ENCODE measurements around the gene SNU13. TPM values are rescaled to one million over a fixed set of nuclear protein-coding genes. Genes with fewer than 3 reads are reported as not detected.
A peak's percentile ranks its signal among the peaks of the same experiment; 100 is the strongest.

The SNU13 gene
- total RNA-seq, 2 donors from 2014 or later, result 183 to 226 TPM

DNA sequence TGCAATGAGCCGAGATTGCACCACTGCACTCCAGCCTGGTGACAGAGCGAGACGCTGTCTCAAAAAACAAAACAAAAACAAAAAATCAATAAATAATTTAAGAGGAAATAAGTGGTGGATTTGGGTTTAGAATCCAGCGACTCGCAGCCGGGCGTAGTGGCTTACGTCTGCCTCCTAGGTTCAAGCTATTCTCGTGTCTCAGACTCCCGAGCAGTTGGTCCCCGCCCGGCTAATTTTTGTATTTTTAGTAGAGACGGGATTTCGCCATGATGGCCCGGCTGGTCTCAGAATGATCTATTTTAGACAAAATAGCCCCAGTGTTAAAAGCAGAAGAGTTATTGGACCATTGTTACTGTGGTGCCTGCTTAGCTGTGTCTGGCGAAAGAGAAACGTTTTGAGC is 29.8 kb downstream of the SNU13 start:
- Histone ChIP-seq H3K36me3 (peaks cover 95% of the 10 kb centered on the region), H3K4me3 (no peak overlapping the region), H3K27ac (peak overlapping the region; percentile 63 to 81), H3K4me1 (peaks cover 0 to 21% of the 10 kb centered on the region in 2 donors), H3K9me3 (no peaks in the 10 kb centered on the region), H3K27me3 (no peaks in the 10 kb centered on the region)
- DNase-seq (ENCODE audit: low spot score), result no peak
- TF ChIP-seq, protein P1, sequence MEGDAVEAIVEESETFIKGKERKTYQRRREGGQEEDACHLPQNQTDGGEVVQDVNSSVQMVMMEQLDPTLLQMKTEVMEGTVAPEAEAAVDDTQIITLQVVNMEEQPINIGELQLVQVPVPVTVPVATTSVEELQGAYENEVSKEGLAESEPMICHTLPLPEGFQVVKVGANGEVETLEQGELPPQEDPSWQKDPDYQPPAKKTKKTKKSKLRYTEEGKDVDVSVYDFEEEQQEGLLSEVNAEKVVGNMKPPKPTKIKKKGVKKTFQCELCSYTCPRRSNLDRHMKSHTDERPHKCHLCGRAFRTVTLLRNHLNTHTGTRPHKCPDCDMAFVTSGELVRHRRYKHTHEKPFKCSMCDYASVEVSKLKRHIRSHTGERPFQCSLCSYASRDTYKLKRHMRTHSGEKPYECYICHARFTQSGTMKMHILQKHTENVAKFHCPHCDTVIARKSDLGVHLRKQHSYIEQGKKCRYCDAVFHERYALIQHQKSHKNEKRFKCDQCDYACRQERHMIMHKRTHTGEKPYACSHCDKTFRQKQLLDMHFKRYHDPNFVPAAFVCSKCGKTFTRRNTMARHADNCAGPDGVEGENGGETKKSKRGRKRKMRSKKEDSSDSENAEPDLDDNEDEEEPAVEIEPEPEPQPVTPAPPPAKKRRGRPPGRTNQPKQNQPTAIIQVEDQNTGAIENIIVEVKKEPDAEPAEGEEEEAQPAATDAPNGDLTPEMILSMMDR (IDR thresholded peaks at IDR 0.05), result no peak

- peaks cover 0 to 21% of the 10 kb centered on the region in 2 donors for H3K4me1 ChIP-seq
- peak overlapping the region in 1 of 2 donors; percentile 81 for H3K27ac ChIP-seq
- TF ChIP-seq, protein P1 (IDR thresholded peaks at IDR 0.05), result no peak
- no peak for DNase-seq (ENCODE audit: low spot score)
- no peak overlapping the region for H3K4me3 ChIP-seq
- H3K36me3 ChIP-seq, result peaks cover 95% of the 10 kb centered on the region
- no peaks in the 10 kb centered on the region for H3K9me3 ChIP-seq
- no peaks in the 10 kb centered on the region for H3K27me3 ChIP-seq
Measured at GRCh38 chr22:41657709-41658108, 31.0 kb downstream of the SNU13 start.

GRCh38 chr22:41656556-41656955 is 32.1 kb downstream of the SNU13 start:
- DNase-seq (ENCODE audit: low spot score), result no peak
- Histone ChIP-seq H3K4me3 (no peak overlapping the region), H3K27me3 (no peaks in the 10 kb centered on the region), H3K4me1 (peaks cover 0 to 20% of the 10 kb centered on the region in 2 donors), H3K27ac (peak overlapping the region; percentile 14 to 18), H3K36me3 (peaks cover 95% of the 10 kb centered on the region), H3K9me3 (no peaks in the 10 kb centered on the region)
- TF ChIP-seq, protein P1 (IDR thresholded peaks at IDR 0.05), result no peak

DNA sequence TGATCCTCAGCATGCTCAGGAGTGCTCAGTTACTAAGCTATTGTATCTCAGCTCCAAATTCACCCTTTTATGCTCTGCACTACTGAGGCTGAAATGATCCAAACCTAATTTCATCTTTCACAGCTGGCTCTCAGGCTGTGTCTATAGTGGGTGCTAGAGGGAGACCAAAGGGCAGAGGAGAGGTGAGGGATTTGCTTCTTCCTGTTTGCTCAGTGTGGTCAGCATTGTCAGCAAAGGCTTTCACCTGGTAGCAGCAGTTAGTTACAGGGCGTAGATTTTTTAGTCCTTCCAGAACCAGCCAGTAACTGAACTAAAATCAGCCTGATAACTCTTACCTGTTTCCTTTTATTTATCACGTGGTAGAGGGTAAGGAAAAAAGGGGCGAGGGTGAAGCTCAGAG is 34.3 kb downstream of the SNU13 start:
- Histone ChIP-seq H3K9me3 (no peaks in the 10 kb centered on the region), H3K27ac (no peak overlapping the region), H3K4me1 (peaks cover 0 to 2% of the 10 kb centered on the region in 2 donors), H3K27me3 (no peaks in the 10 kb centered on the region), H3K4me3 (no peak overlapping the region), H3K36me3 (peaks cover 94% of the 10 kb centered on the region)
- TF ChIP-seq, protein P1 (IDR thresholded peaks at IDR 0.05), result no peak
- DNase-seq (ENCODE audit: low spot score), result no peak

DNA sequence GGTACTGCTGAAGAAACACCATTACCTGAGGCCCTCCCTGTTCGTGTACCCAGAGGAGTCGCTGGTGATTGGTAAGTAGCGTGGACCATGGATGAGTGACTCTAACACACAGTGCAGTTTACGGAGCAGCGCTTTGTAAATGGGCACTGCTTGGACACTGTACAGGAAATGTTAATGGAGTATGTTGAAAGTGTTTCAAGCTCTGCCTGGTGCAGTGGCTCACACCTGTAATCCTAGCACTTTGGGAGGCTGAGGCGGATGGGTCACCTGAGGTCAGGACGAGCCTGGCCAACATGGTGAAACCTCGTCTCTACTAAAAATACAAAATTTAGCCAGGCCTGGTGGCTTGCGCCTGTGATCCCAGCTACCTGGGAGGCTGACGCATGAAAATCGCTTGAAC is 37.8 kb downstream of the SNU13 start:
- Histone ChIP-seq H3K4me1 (no peaks in the 10 kb centered on the region), H3K27me3 (no peaks in the 10 kb centered on the region), H3K9me3 (no peaks in the 10 kb centered on the region), H3K27ac (no peak overlapping the region), H3K4me3 (no peak overlapping the region), H3K36me3 (peaks cover 88% of the 10 kb centered on the region)
- DNase-seq (ENCODE audit: low spot score), result no peak
- TF ChIP-seq, protein P1 (IDR thresholded peaks at IDR 0.05), result no peak

DNA sequence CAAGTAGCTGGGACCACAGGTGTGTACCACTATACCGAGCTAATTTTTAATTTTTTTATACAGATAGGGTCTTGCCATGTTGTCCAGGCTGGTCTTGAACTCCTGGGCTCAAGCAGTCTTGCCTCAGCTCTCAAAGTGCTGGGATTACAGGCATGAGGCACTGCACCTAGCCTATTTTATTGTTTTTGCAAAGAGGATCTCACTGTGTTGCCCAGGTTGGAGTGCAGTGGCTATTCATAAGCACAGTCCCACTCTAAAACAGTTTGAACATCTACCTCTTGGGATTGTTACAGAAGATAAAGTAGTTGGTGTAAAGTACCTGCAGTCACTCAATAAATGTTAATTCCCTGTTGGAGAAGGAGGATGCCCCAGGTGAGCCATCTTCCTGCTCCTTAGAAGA is 38.4 kb downstream of the SNU13 start:
- no peaks in the 10 kb centered on the region for H3K4me1 ChIP-seq
- no peaks in the 10 kb centered on the region for H3K9me3 ChIP-seq
- TF ChIP-seq, protein P1 (IDR thresholded peaks at IDR 0.05), result no peak
- H3K27me3 ChIP-seq, result no peaks in the 10 kb centered on the region
- H3K36me3 ChIP-seq, result peaks cover 82% of the 10 kb centered on the region
- H3K4me3 ChIP-seq, result no peak overlapping the region
- DNase-seq (ENCODE audit: low spot score), result no peak
- no peak overlapping the region for H3K27ac ChIP-seq
